CMK (cell line): ENCODE results near the gene COL18A1.

Experiments used
- DNase-seq: peaks from one replicate; pipeline ENCODE4 v3.0.0-alpha.2; 2010; ENCODE audit warnings: low read depth

The COL18A1 gene

GRCh38 chr21:45546636-45547544 is 141.9 kb downstream of the COL18A1 start:
- no peak for DNase-seq

- no peak for DNase-seq
Observed at GRCh38 chr21:45547545-45547900, 142.6 kb downstream of the COL18A1 start.

GRCh38 chr21:45548711-45549491 is 143.9 kb downstream of the COL18A1 start:
- DNase-seq: no peak

- peak; percentile 84 for DNase-seq
Observed at GRCh38 chr21:45549626-45550463, 144.9 kb downstream of the COL18A1 start.

DNA sequence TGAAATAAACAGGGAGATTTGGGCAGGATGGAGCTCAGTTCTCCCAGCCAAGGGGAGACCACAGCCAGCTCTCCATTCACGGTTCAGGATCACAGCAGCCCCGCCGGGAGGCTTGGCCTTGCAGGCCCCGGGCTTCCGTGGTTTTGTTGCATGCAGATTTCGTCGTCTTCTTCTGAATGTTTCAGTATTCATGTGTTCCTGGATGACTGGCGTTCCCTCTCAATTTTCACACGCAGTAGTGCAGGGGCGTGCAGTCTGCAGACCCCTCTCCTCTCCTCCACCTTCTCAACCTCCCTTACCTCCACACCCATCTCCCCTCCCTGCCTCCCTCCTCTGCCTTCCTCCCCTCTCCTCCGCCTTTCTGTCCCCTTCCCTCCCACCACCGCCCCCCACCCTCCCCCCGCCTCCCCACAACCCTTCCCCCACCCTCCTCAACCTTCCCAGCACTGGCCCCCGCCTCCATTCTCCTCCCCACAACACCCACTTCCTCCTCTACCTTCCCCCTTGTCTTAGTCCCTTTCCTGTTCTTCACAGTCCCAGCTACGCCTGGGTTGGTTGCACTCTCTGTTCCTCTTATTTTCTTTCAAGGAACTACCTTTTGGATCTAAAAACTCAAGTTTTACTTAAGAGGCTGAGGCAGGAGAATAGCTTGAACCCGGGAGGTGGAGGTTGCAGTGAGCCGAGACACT is 145.7 kb downstream of the COL18A1 start:
- DNase-seq: peak; percentile 98

DNA sequence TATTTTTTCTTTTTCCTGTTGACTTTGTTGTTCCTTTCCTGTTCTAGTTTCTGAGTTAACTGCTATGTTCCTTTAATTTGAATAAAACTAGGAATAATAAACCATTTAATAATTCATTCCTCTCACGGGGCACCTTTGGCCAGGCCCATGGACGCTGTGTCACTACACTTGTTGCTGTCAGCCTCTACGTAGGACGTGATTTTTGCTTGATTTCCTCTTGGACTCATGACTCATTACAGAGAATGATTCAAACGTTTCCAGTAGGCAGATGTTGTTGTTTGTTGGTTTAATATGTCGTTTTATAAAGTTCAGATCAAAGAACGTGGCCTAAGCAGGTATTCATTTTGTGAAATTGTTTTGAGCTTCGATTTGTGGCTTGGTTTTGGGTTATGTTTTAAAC is 146.4 kb downstream of the COL18A1 start:
- no peak for DNase-seq

- DNase-seq: no peak
Observed at GRCh38 chr21:45551783-45552695, 147.1 kb downstream of the COL18A1 start.

DNA sequence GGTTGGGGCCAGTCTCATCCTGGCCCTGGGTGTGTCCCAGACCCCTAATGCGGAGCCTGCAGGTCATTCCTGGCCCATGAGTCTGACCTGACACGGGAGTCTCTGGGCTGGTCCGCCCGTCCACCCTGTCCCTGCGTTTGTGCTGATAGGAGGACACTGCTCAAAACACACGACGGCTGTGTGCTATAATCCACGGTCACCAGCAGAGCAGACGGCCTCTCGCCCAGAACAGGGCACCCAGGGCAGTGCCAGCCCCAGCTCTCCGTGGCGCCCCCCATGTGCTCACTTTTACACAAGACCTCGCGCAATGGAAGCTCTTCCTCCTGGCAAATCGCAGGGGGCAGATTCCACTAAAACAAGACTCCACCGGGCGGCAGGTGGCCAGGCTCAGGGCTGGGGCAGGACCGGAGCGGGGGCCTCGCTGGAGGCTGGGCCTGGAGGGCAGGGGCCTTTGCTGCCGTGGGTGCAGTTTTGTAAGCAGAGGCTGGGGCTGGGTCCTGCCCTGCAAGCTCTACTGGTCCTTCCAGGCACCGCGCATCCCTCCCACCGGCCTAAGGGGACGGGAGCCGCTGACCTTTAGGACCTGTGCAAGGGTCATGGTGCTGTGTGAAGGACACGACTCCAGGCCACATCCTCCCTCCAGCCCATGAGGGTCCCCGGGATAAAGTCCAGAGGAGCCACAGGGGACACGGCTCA is 147.9 kb downstream of the COL18A1 start:
- no peak for DNase-seq

DNA sequence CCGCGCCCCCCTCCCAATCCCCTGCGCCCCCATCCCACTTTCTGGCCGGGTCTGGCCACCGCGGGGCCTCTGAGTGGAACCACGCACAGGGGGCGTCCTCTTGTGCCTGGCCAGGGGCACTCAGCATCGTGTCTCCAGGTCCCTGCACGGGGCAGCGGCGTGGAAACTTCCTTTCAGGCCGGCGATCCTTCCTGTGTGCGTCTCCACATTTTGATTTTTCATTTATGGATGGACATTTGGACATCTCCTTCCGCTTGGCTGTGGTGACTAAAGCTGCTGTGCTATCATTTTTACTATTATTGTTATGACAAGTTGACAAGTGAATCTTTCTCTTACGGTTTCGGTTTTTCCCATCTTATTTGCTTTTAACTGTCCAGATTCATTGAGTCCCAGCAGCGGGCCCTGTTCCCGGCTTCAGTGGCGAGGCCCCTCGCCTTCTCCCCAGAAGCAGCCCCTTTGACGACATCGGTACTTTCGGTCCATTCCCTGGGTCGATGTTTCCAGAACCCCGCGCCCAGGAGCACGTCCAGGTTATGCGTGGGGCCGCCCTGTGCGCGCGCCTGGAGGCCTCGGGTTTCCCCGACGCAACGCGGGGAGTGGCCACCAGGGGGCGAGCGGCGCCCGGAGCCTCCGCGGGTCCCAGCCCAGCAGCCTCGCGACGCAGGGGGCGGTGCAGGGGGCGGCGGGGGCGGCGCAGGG is 149.7 kb downstream of the COL18A1 start:
- no peak for DNase-seq

DNA sequence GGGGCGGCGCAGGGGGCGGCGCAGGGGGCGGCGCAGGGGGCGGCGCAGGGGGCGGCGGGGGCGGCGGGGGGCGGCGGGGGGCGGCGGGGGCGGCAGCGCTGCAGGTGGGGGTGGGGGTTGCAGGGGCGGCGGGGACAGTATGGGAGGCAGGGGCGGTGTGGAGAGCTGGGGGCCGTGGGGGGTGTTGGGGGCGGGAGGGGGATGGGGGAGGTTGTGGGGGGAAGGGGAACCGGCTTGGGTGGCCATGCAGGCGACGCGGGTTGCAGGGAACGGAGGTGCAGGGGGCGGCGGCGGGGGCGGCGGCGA is 150.2 kb downstream of the COL18A1 start:
- no peak for DNase-seq

GRCh38 chr21:45555557-45556301 is 150.8 kb downstream of the COL18A1 start:
- no peak for DNase-seq

- no peak for DNase-seq
Observed at GRCh38 chr21:45556302-45556644, 151.3 kb downstream of the COL18A1 start.

GRCh38 chr21:45556645-45557615 is 152.0 kb downstream of the COL18A1 start:
- DNase-seq: no peak

- DNase-seq: no peak
Observed at GRCh38 chr21:45557616-45558043, 152.7 kb downstream of the COL18A1 start.

- no peak for DNase-seq
Observed at GRCh38 chr21:45558044-45558721, 153.2 kb downstream of the COL18A1 start.

GRCh38 chr21:45559216-45560105 is 154.5 kb downstream of the COL18A1 start:
- DNase-seq: no peak
